Suprapubic skin (tissue), 4 donors: ENCODE results near the gene ERAL1.

Experiments used
- POLR2A ChIP-seq, 2 donors: fragments of 450-650 bp; IDR thresholded peaks; one replicate each; pipeline ENCODE4 v1.6.1; 2017; ENCODE audit warnings: antibody characterized with exemption in 2 of 2, mild to moderate bottlenecking in 2 of 2, moderate library complexity in 2 of 2
- POLR2AphosphoS5 ChIP-seq, 3 donors: sonication (generic); formaldehyde crosslinking; IDR thresholded peaks; one replicate each; pipeline ENCODE4 v1.6.1; 2017; ENCODE audit warnings: antibody characterized with exemption in 3 of 3
- TF ChIP-seq, protein P1 (sequence below), 2 donors: fragments of 200-600 bp in 1 of 2; fragments of 450-650 bp in 1 of 2; sonication (generic) in 1 of 2; IDR thresholded peaks; one replicate each; pipeline ENCODE4 v1.5.1; 2016 to 2019; ENCODE audit warnings: antibody characterized with exemption in 2 of 2, mild to moderate bottlenecking in 1 of 2, moderate library complexity in 1 of 2

DNA sequence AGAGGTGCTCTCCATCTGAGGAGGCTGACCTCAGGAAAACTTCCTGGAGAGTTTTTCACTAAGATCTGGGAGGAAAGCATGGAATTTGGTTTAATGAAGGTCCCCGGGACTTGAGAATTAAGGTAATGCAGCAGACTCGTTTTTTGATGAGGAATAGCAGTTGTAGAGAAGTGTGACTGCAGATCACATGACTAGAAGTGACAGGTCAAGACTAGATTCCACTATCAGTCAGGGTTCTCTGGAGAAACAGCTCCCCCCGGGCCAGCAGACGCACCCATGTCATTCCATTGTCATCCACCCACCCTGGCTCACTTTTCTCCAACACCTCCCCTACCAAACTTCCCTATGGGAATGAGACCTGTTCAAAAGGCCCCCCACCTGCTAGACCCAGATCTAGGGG, 50.0 kb downstream of the ERAL1 start:
- TF ChIP-seq, protein P1, sequence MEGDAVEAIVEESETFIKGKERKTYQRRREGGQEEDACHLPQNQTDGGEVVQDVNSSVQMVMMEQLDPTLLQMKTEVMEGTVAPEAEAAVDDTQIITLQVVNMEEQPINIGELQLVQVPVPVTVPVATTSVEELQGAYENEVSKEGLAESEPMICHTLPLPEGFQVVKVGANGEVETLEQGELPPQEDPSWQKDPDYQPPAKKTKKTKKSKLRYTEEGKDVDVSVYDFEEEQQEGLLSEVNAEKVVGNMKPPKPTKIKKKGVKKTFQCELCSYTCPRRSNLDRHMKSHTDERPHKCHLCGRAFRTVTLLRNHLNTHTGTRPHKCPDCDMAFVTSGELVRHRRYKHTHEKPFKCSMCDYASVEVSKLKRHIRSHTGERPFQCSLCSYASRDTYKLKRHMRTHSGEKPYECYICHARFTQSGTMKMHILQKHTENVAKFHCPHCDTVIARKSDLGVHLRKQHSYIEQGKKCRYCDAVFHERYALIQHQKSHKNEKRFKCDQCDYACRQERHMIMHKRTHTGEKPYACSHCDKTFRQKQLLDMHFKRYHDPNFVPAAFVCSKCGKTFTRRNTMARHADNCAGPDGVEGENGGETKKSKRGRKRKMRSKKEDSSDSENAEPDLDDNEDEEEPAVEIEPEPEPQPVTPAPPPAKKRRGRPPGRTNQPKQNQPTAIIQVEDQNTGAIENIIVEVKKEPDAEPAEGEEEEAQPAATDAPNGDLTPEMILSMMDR (IDR thresholded peaks at IDR 0.05): no peak
- TF ChIP-seq POLR2A (IDR thresholded peaks at IDR 0.05): no peak
- TF ChIP-seq POLR2AphosphoS5 (IDR thresholded peaks at IDR 0.05): no peak
